Adrenal gland (tissue), 12 donors: ENCODE measurements around the gene HOXB8. TPM values are rescaled to one million over a fixed set of nuclear protein-coding genes. Genes with fewer than 3 reads are reported as not detected.

Source experiments
- DNase-seq, 7 donors: peaks; one replicate each; pipeline ENCODE4 v3.0.0-alpha.2; 2019 to 2020
- H3K27ac ChIP-seq, 5 donors: fragments of 200-600 bp; sonication (generic) in 4 of 5; 1 replicate in 3 of 5; 2 replicates in 2 of 5; pipeline versions ENCODE4 v1.5.1 to v1.8.0; 2016 to 2020; ENCODE audit warnings: mild to moderate bottlenecking in 1 of 5
- H3K27me3 ChIP-seq: fragments of 200-600 bp; 2 replicates; pipeline ENCODE4 v1.8.0; 2021
- H3K36me3 ChIP-seq, 2 donors: fragments of 200-600 bp; replicated peaks in 1 of 2; 1 replicate in 1 of 2; 2 replicates in 1 of 2; pipeline versions ENCODE4 v1.5.1 to v1.8.0; 2018 to 2022
- H3K4me1 ChIP-seq, 2 donors: fragments of 200-600 bp; replicated peaks in 1 of 2; 1 replicate in 1 of 2; 2 replicates in 1 of 2; pipeline versions ENCODE4 v1.5.1 to v1.8.0; 2018 to 2021
- H3K4me3 ChIP-seq, 4 donors: fragments of 200-600 bp; sonication (generic) in 3 of 4; one replicate each; pipeline ENCODE4 v1.5.1; 2016 to 2018
- H3K9me3 ChIP-seq, 3 donors: fragments of 200-600 bp; sonication (generic) in 1 of 3; replicated peaks in 1 of 3; 1 replicate in 2 of 3; 2 replicates in 1 of 3; pipeline versions ENCODE4 v1.5.1 to v1.8.0; 2016 to 2021
- POLR2A ChIP-seq, 2 donors: fragments of 450-650 bp; IDR thresholded peaks; one replicate each; pipeline ENCODE4 v1.6.1; 2017; ENCODE audit warnings: antibody characterized with exemption in 2 of 2, mild to moderate bottlenecking in 2 of 2, moderate library complexity in 1 of 2
- WGBS, 4 donors: extraction: QIAGEN DNeasy Blood & Tissue Kit in 2 of 4; methylation state at CpG; one replicate each; pipeline versions ENCODE4 v1.1.5 to v1.1.7; 2013 to 2017; 5-methylcytosine and 5-hydroxymethylcytosine counted together
- intact Hi-C, 2 donors: fragments of 100-400 bp; cut with DNase I; formaldehyde crosslinking; loops; one replicate each; pipeline versions ENCODE4 v1.14.1 to v1.15.0; 2022 to 2023
- polyA plus RNA-seq, 3 donors: library from polyadenylated mRNA; stranded (reverse); fragments of 200-250 nt in 2 of 3; fragments of 350-450 nt in 1 of 3; fragmentation: Illumina TruSeq in 1 of 3; extraction: RNeasy Lipid Tissue Mini Kit (QIAGEN cat#74804) in 1 of 3; gene quantifications; one replicate each; pipeline ENCODE4 v1.2.3, GENCODE V29; 2013 to 2014
- total RNA-seq, 9 donors: library from RNA; depleted of rRNA in 4 of 9; stranded (reverse); fragments of >200 nt in 4 of 9; fragments of 120-200 nt in 1 of 9; fragmentation: NEBNext Ultra II Directional in 1 of 9; extraction: Animal tissue kit (Norgen Biotek cat#: 25700) in 1 of 9; gene quantifications; one replicate each; pipeline versions ENCODE4 v1.1.0 to v1.2.4, GENCODE V29; 2013 to 2023
- TF ChIP-seq, protein P1 (sequence below), 6 experiments: fragments of 450-650 bp in 4 of 6; fragments of 200-600 bp in 2 of 6; sonication (generic) in 1 of 6; IDR thresholded peaks; 1 replicate in 5 of 6; 2 replicates in 1 of 6; pipeline versions ENCODE4 v1.5.1 to v1.8.0; 2016 to 2021; ENCODE audit warnings: antibody characterized with exemption in 6 of 6, mild to moderate bottlenecking in 2 of 6, moderate library complexity in 1 of 6
- donor health status: healthy with polysubstance abuse.
- donor health status: Bipolar disorder and iron deficiency.
- donor health status: DM: yes; HTN: yes; CAD: no.
- donor health status: DM: no; HTN: no; CAD: no.
- donor health status: DM: no; HTN: no; CAD: no.
- donor health status: DM: yes; HTN: yes; CAD: no.

The HOXB8 gene
- total and polyA plus RNA-seq, 12 donors: 0.72 to 13.3 (median 5.9) TPM

DNA sequence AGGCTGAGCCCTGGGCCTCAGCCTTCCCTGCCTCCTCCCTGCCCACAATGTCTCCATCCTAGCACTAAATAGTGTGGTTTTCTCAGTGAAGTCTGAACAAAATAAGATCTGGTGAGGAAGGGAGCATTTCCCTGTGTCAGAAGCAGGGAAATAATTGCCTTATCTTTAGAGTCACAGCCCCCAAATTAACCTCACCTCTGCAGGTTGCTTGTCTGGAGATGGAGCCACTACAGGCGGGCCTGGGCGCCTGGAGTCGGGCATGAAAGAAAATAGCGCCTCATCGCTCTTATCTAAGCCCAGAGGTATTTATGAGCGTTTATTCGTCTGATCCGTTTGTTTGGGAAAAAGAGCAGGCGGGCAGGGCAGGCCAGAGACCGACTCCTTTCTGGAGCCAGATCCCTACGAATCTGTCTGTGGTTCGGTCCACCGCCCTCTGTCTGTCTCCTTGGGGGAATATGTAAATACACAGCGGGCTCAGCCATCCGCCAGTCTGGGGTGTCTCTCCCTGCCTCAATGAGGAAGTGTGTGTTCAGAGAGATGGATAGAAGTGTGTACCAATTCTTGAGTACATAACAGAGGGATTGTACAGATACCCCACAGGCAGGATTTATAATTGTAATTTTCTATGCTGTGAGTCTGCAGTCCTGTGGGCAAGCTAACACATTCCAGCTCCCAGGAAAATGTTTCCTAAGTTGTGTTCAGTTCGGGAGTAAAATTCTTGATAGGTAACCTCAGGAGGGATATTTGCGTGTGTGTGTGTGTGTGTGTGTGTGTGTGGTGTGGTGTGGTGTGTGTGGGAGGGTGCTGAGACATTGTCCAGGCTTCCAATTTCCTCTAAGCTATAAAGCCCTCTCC is 14.6 kb downstream of the HOXB8 start:
- Histone ChIP-seq H3K4me1 (peaks cover 0 to 30% of the 10 kb centered on the region in 2 donors), H3K27me3 (no peaks in the 10 kb centered on the region), H3K9me3 (no peaks in the 10 kb centered on the region), H3K36me3 (peaks cover 0 to 8% of the 10 kb centered on the region in 2 donors), H3K27ac (no peak overlapping the region), H3K4me3 (no peak overlapping the region)
- 84 to 90% (median 87%) methylated on average over 17 of the region's 17 CpGs for WGBS, 4 donors
- no peak for TF ChIP-seq POLR2A (IDR thresholded peaks at IDR 0.05)
- TF ChIP-seq, protein P1, sequence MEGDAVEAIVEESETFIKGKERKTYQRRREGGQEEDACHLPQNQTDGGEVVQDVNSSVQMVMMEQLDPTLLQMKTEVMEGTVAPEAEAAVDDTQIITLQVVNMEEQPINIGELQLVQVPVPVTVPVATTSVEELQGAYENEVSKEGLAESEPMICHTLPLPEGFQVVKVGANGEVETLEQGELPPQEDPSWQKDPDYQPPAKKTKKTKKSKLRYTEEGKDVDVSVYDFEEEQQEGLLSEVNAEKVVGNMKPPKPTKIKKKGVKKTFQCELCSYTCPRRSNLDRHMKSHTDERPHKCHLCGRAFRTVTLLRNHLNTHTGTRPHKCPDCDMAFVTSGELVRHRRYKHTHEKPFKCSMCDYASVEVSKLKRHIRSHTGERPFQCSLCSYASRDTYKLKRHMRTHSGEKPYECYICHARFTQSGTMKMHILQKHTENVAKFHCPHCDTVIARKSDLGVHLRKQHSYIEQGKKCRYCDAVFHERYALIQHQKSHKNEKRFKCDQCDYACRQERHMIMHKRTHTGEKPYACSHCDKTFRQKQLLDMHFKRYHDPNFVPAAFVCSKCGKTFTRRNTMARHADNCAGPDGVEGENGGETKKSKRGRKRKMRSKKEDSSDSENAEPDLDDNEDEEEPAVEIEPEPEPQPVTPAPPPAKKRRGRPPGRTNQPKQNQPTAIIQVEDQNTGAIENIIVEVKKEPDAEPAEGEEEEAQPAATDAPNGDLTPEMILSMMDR (IDR thresholded peaks at IDR 0.05): no peak
- DNase-seq: no peak
- intact Hi-C loops: no loop called here

DNA sequence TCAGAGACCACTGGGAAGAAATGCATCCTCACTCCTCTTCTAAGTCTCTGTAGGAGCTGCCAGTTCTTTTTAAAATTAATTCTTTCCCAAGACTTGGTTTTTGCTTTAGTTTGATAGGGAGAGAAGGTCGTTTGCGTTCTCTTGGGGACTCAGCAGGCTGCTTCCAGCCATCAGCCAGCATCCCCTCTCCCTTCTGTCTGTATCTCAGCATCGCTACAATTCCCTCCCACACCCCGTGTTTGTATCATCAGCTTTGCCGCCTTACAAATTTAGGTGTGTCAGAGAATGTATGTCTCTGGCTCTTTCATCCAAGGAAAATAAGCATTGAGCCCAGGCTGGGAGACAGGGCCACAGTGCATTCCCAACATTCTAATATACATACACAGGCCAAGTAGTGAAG is 15.7 kb downstream of the HOXB8 start:
- intact Hi-C loops: loop anchor here (5.0 to 10.0 kb wide), 2 partner anchors 255 to 262 kb away; no protein-coding TSS in a partner anchor
- H3K27me3 ChIP-seq: no peaks in the 10 kb centered on the region
- TF ChIP-seq, protein P1 (IDR thresholded peaks at IDR 0.05): no peak
- no peak for TF ChIP-seq POLR2A (IDR thresholded peaks at IDR 0.05)
- H3K4me1 ChIP-seq: peaks cover 0 to 33% of the 10 kb centered on the region in 2 donors
- DNase-seq: no peak
- peaks cover 0 to 13% of the 10 kb centered on the region in 2 donors for H3K36me3 ChIP-seq
- WGBS, 4 donors: 78 to 94% (median 89%) methylated on average over 5 of the region's 5 CpGs
- no peak overlapping the region for H3K4me3 ChIP-seq
- no peaks in the 10 kb centered on the region for H3K9me3 ChIP-seq
- H3K27ac ChIP-seq: no peak overlapping the region

DNA sequence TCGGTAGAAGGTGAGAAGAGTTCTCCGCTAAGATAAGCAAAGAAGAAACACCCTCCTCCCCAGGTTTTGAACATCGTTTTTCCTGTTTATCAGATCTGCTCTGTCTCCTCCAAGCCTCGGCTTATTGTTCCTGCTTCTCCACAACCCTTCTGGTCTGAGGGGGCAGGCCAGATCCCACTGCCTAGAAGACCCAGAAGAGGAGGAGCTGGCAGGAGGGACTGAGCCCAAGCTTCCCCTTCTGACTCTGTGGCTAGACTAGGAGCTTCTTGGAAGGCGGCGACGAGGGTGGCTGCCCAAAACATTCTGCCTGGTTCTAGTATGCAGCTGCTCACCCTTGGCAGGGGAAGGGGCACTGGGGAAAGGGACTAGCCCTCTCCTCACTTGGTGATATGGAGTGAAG is 16.4 kb downstream of the HOXB8 start:
- Histone ChIP-seq H3K4me1 (peaks cover 0 to 38% of the 10 kb centered on the region in 2 donors), H3K27me3 (no peaks in the 10 kb centered on the region), H3K9me3 (no peaks in the 10 kb centered on the region), H3K4me3 (no peak overlapping the region), H3K36me3 (peaks cover 0 to 13% of the 10 kb centered on the region in 2 donors), H3K27ac (peak overlapping the region in 1 of 5 donors; percentile 84)
- WGBS, 4 donors: 43 to 60% (median 53%) methylated on average over 4 to 7 of the region's 7 CpGs
- no peak for DNase-seq
- intact Hi-C loops: loop anchor here (5.0 to 10.0 kb wide), 2 partner anchors 254 to 261 kb away; no protein-coding TSS in a partner anchor
- TF ChIP-seq, protein P1 (IDR thresholded peaks at IDR 0.05): no peak
- TF ChIP-seq POLR2A (IDR thresholded peaks at IDR 0.05): no peak

DNA sequence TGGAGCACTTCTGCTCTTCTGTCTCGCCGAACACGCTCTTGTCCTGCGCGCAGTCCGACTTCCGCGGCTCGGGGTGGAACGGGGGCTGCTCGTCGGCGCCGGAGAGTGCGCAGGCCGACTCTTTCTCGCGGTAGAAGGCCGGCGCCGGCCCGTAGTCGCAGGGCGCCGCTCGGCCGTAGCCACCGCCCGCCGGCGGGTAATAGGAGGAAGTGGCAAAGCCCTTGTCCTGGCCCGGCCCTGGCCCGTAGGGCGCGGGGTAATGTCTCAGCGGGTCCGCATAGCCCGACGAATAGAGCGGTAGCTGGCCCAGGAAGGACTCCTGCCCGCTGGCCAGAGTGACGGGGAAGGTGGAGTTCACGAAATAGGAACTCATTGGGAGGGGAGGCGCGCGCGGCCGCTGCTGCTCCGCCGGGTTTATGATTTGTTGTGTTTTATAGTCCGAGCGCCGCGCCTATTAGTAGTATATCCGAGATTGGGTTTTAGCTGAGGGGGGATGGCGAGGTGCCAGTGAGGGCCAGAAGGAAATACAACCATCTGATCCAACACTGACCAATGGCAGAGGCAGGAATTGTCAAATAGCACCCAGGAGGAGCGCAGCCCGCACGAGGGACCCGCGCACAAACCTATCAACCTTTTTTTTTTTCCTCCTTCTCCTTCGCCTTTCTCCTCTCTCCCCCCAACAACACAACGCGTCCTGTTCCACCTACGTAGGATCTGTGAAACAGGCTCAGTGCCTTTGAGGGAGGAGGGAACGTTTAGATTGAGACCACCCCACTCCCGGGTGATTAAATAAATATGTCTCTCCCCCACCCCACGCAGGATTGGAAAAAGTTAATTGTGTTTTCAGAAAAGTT is 17.1 kb downstream of the HOXB8 start:
- Histone ChIP-seq H3K36me3 (peaks cover 0 to 13% of the 10 kb centered on the region in 2 donors), H3K27me3 (no peaks in the 10 kb centered on the region), H3K9me3 (no peaks in the 10 kb centered on the region), H3K4me1 (peaks cover 0 to 40% of the 10 kb centered on the region in 2 donors), H3K27ac (peak overlapping the region in 4 of 5 donors; percentile 11 to 87 (median 80)), H3K4me3 (peak overlapping the region in 3 of 4 donors; percentile 48 to 72 (median 50))
- TF ChIP-seq, protein P1 (IDR thresholded peaks at IDR 0.05): no peak
- peak; percentile 37 to 73 for TF ChIP-seq POLR2A (IDR thresholded peaks at IDR 0.05)
- intact Hi-C loops: loop anchor here (5.0 to 10.0 kb wide), 2 partner anchors 253 to 261 kb away; no protein-coding TSS in a partner anchor
- 2 to 15% (median 2%) methylated on average over 28 to 68 of the region's 68 CpGs for WGBS, 4 donors
- peak; percentile 63 to 90 (median 76) for DNase-seq
